Lower leg skin (tissue), 3 donors: ENCODE measurements around the gene NXPH3.

Source experiments
- CTCF ChIP-seq, 3 donors: fragments of 450-650 bp; IDR thresholded peaks; one replicate each; pipeline ENCODE4 v1.5.1; 2016; ENCODE audit warnings: antibody characterized with exemption in 3 of 3, mild to moderate bottlenecking in 3 of 3, moderate library complexity in 2 of 3
- POLR2A ChIP-seq, 2 donors: fragments of 450-650 bp; IDR thresholded peaks; one replicate each; pipeline ENCODE4 v1.6.1; 2016 to 2017; ENCODE audit warnings: antibody characterized with exemption in 2 of 2, mild to moderate bottlenecking in 1 of 2, moderate library complexity in 1 of 2

DNA sequence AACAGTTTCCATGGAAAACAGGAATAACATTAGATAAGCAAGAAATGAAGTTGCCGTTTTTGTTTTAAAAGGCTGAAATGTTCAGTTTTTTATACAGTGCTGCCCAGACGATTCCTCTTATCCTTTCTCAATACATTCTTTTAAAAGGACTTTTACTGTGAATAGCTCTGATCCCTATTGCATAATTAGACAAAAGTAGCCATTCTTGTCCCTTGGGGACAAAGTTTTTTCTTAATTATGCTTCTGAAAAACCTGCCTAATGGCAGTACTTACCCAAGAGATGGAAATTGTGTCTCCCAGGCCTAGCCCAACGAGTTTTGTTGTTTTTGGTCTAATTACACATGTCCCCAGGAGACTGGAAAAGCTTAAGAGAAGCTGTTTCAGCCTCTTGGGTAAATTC is 27.6 kb downstream of the NXPH3 start:
- TF ChIP-seq CTCF (IDR thresholded peaks at IDR 0.05) (no peak), POLR2A (IDR thresholded peaks at IDR 0.05) (no peak)
